ENCODE data around the gene ARMCX2.

The ARMCX2 gene

GRCh38 chrX:101708163-101708562, 48.5 kb upstream of the ARMCX2 start:
- ATAC-seq = no peak
- TF ChIP-seq RARB (CRISPR knock-in tag; IDR thresholded peaks at IDR 0.05) (no peak), TSHZ2 (CRISPR knock-in tag; IDR thresholded peaks at IDR 0.05) (no peak), ISL1 (CRISPR knock-in tag; IDR thresholded peaks at IDR 0.05) (no peak), ZNF8 (CRISPR knock-in tag; IDR thresholded peaks at IDR 0.05) (no peak), ZFP30 (CRISPR knock-in tag; IDR thresholded peaks at IDR 0.05) (no peak), TCF4 (CRISPR knock-in tag; IDR thresholded peaks at IDR 0.05; ENCODE audit: borderline replicate concordance) (no peak), TOX (CRISPR knock-in tag; IDR thresholded peaks at IDR 0.05; ENCODE audit: borderline replicate concordance) (no peak), ZNF565 (CRISPR knock-in tag; conservative IDR thresholded peaks at IDR 0.05; ENCODE audit: low read depth) (no peak)
- TF ChIP-seq, protein P1, sequence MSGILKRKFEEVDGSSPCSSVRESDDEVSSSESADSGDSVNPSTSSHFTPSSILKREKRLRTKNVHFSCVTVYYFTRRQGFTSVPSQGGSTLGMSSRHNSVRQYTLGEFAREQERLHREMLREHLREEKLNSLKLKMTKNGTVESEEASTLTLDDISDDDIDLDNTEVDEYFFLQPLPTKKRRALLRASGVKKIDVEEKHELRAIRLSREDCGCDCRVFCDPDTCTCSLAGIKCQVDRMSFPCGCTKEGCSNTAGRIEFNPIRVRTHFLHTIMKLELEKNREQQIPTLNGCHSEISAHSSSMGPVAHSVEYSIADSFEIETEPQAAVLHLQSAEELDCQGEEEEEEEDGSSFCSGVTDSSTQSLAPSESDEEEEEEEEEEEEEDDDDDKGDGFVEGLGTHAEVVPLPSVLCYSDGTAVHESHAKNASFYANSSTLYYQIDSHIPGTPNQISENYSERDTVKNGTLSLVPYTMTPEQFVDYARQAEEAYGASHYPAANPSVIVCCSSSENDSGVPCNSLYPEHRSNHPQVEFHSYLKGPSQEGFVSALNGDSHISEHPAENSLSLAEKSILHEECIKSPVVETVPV (CRISPR knock-in tag; IDR thresholded peaks at IDR 0.05) = no peak

DNA sequence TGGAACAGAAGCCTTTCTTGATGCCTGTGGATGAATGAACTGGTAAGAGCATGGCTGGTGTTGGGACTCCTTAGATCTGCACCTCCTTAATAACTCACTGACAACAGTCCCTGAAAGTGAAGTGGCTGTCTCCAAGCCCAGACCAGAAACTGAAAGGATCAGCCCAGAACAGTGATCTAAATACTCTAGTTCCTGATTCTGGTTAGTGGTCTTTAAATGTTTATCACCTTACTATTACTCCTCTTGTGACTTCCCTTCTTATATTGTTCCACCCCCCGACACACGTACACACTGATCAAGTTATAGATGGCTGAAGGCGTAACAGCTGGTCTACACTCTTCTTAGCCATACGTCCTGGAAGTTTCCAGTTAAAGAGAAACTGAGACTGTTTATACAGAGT, 33.8 kb upstream of the ARMCX2 start:
- no peak for ATAC-seq
- TF ChIP-seq, protein P1 (CRISPR knock-in tag; IDR thresholded peaks at IDR 0.05) = no peak
- no peak for TF ChIP-seq CSDC2 (CRISPR knock-in tag; IDR thresholded peaks at IDR 0.05)
- no peak for TF ChIP-seq ZFP30 (CRISPR knock-in tag; IDR thresholded peaks at IDR 0.05)

- TF ChIP-seq ZNF70 (CRISPR knock-in tag; IDR thresholded peaks at IDR 0.05) (no peak), TOX (CRISPR knock-in tag; IDR thresholded peaks at IDR 0.05; ENCODE audit: borderline replicate concordance) (no peak), ESRRG (CRISPR knock-in tag; IDR thresholded peaks at IDR 0.05) (no peak), ISL1 (CRISPR knock-in tag; IDR thresholded peaks at IDR 0.05) (no peak), TCF4 (CRISPR knock-in tag; IDR thresholded peaks at IDR 0.05; ENCODE audit: borderline replicate concordance) (no peak), RARB (CRISPR knock-in tag; IDR thresholded peaks at IDR 0.05) (no peak), ZNF8 (CRISPR knock-in tag; IDR thresholded peaks at IDR 0.05) (no peak), CSDC2 (CRISPR knock-in tag; IDR thresholded peaks at IDR 0.05) (no peak), BACH2 (CRISPR knock-in tag; IDR thresholded peaks at IDR 0.05; ENCODE audit: borderline replicate concordance) (no peak), ZFP30 (CRISPR knock-in tag; IDR thresholded peaks at IDR 0.05) (no peak), TSHZ2 (CRISPR knock-in tag; IDR thresholded peaks at IDR 0.05) (no peak), OSR1 (CRISPR knock-in tag; IDR thresholded peaks at IDR 0.05) (no peak), ZNF565 (CRISPR knock-in tag; conservative IDR thresholded peaks at IDR 0.05; ENCODE audit: low read depth) (no peak), GLIS3 (CRISPR knock-in tag; IDR thresholded peaks at IDR 0.05) (no peak)
- TF ChIP-seq, protein P2, sequence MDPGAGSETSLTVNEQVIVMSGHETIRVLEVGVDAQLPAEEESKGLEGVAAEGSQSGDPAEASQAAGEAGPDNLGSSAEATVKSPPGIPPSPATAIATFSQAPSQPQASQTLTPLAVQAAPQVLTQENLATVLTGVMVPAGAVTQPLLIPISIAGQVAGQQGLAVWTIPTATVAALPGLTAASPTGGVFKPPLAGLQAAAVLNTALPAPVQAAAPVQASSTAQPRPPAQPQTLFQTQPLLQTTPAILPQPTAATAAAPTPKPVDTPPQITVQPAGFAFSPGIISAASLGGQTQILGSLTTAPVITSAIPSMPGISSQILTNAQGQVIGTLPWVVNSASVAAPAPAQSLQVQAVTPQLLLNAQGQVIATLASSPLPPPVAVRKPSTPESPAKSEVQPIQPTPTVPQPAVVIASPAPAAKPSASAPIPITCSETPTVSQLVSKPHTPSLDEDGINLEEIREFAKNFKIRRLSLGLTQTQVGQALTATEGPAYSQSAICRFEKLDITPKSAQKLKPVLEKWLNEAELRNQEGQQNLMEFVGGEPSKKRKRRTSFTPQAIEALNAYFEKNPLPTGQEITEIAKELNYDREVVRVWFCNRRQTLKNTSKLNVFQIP (CRISPR knock-in tag; IDR thresholded peaks at IDR 0.05; ENCODE audit: borderline replicate concordance, low read depth) = no peak
- TF ChIP-seq, protein P1 (CRISPR knock-in tag; IDR thresholded peaks at IDR 0.05) = no peak
These were observed 32.2 kb upstream of the ARMCX2 start for GRCh38 chrX:101691835-101692234.

More at GRCh38 chrX:101691835-101692234, 32.2 kb upstream of the ARMCX2 start:
- no peak for ATAC-seq

All from SK-N-SH treated with all-trans-retinoic acid at 6 μM for 48 hours (cell line).